ENCODE data around the gene JAZF1. TPM values are rescaled to one million over a fixed set of nuclear protein-coding genes. Genes with fewer than 3 reads are reported as not detected.

Gene JAZF1
- total and polyA plus RNA-seq, 9 of the 15 experiments (the other 6 are each of a cell fraction or from before 2014, with no cell fraction given) = 0.04 to 0.64 (median 0.11) TPM; not detected in 3

GRCh38 chr7:28055161-28055544 lies 125.4 kb downstream of the JAZF1 start (continued):
- TF ChIP-seq CAMTA2 (CRISPR knock-in tag; conservative IDR thresholded peaks at IDR 0.05) = no peak
- no peak for TF ChIP-seq ERF (CRISPR knock-in tag; IDR thresholded peaks at IDR 0.05)
- no peak for TF ChIP-seq EHMT2 (IDR thresholded peaks at IDR 0.05)
- TF ChIP-seq HNRNPLL (IDR thresholded peaks at IDR 0.05; ENCODE audit: low read depth, low read length, poor library complexity, severe bottlenecking) = no peak
- TF ChIP-seq TARDBP (IDR thresholded peaks at IDR 0.05) = no peak
- no peak for TF ChIP-seq E2F8 (IDR thresholded peaks at IDR 0.05; ENCODE audit: low read depth, partially characterized antibody)

- Histone ChIP-seq H3K9me3 (replicated peaks; ENCODE audit: control insufficient read depth, insufficient read depth, low read depth, low read length) (no peaks in the 10 kb centered on the region), H3K9me1 (ENCODE audit: control insufficient read depth, insufficient read depth, low read length) (no peaks in the 10 kb centered on the region), H3K4me3 (no peak overlapping the region), H3K79me2 (ENCODE audit: control insufficient read depth, insufficient read depth, low read length) (no peaks in the 10 kb centered on the region), H3K27ac (ENCODE audit: extremely low read depth, low read depth, low read length) (no peak overlapping the region), H3K36me3 (ENCODE audit: control insufficient read depth, insufficient read depth, low read length) (no peaks in the 10 kb centered on the region), H3K4me2 (ENCODE audit: insufficient read depth, low read length) (no peak overlapping the region), H2AFZ (ENCODE audit: low read depth, low read length) (no peak overlapping the region), H4K20me1 (replicated peaks; ENCODE audit: control insufficient read depth, insufficient read depth, low read length) (no peaks in the 10 kb centered on the region), H3K9ac (ENCODE audit: insufficient read depth in 1 of 2, low read depth in 2 of 2, low read length in 2 of 2) (no peak overlapping the region), H3K4me1 (replicated peaks in 1 of 2; ENCODE audit: control insufficient read depth in 2 of 2, insufficient read depth in 2 of 2, low read length in 2 of 2) (no peaks in the 10 kb centered on the region), H3K27me3 (ENCODE audit: control insufficient read depth in 2 of 2, insufficient read depth in 2 of 2, low read length in 2 of 2) (peaks cover 0 to 4% of the 10 kb centered on the region in 2 experiments; a peak in 2 of 5 replicates)
- in situ Hi-C loops (cut with MboI) = no loop called here
- BruUV-seq (replicated peaks) = no TSS peak
- no peak for ATAC-seq
- no peak for DNase-seq (ENCODE audit: extremely low read depth in 1 of 4, low spot score in 3 of 4)
- ChIA-PET CTCF (ENCODE audit: low intra/inter-chr PET ratio) (no interaction called here), POLR2A (interaction anchor here (1.4 kb wide), 1 partner anchor 15 kb away, joined by 5 read pairs; no protein-coding TSS in a partner anchor)
- WGBS (ENCODE audit: insufficient coverage, low coverage, missing lambda C conversion rate) = 2% methylated on average over 9 of the region's 10 CpGs
- no peak for FAIRE-seq
- no peak for TF ChIP-seq RUNX1 (IDR thresholded peaks at IDR 0.05; ENCODE audit: low read depth)
- intact Hi-C loops (cut with micrococcal nuclease) = no loop called here
Observed at GRCh38 chr7:28054531-28055160, 125.9 kb downstream of the JAZF1 start.

Data from K562 (cell line).